ENCODE results near the gene RYR3. TPM values are rescaled to one million over a fixed set of nuclear protein-coding genes. Genes with fewer than 3 reads are reported as not detected.

Gene RYR3
- total RNA-seq, 1 experiment from 2014 or later = not detected

DNA sequence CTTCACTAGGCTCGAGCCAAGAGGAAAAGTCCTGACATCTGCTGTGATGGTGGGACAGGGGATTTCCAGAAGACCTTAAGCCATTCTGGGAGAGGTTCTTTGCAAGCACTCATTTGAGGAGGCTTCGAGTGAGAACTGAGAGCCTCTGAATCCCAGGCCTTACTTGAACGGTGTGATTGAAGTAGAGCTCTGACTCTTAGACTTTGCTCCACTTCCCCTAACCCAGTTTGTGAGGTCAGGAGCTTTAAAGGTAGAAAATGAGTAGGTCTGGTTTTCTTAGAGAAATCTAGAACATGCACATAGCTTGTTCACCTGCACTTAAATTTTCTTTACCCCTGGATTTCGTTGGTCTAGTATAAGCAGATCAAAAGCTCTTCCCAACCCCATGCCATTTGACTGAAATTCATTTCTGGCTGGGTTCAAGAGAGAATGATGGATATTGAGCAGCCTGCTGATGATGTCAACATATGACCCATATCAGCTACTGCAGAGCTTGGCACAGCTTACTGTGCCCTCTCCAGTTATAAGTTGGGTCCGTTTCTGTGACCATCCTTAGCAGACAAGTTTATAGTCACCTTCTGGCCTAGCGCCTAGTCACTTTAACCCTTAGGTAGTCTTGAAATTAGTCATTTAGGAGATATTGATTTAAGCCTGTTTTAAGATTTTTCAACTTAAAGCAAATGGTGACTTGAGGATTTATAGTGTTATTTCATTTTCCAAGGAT, 428.3 kb downstream of the RYR3 start:
- H3K4me3 ChIP-seq (ENCODE audit: low read depth, low read length, poor library complexity, severe bottlenecking) = no peak overlapping the region
- no peaks in the 10 kb centered on the region for H3K4me1 ChIP-seq (ENCODE audit: insufficient read depth, low read length, poor library complexity, severe bottlenecking)
- ChIA-PET CTCF (interaction anchor here (0.6 to 2.2 kb wide), 2 partner anchors 446 to 496 kb away, joined by 4 to 7 read pairs; no protein-coding TSS in a partner anchor), POLR2A (ENCODE audit: low non-redundant PET) (no interaction called here)
- H3K36me3 ChIP-seq (ENCODE audit: insufficient read depth, low read length, poor library complexity, severe bottlenecking) = no peaks in the 10 kb centered on the region
- BruUV-seq (replicated peaks) = no TSS peak
- DNase-seq (ENCODE audit: low spot score) = no peak
- intact Hi-C loops (cut with micrococcal nuclease; ENCODE audit: unreplicated experiment) = loop anchor here (10.0 kb wide), 1 partner anchor 674 kb away; no protein-coding TSS in a partner anchor
- no peaks in the 10 kb centered on the region for H3K27me3 ChIP-seq (replicated peaks; ENCODE audit: insufficient read depth, low read depth, low read length, poor library complexity)
- no peaks in the 10 kb centered on the region for H3K9me3 ChIP-seq (ENCODE audit: low read depth, low read length, poor library complexity, severe bottlenecking)
- H3K27ac ChIP-seq (ENCODE audit: low read depth, low read length, poor library complexity, severe bottlenecking) = no peak overlapping the region
- TF ChIP-seq, protein P1, sequence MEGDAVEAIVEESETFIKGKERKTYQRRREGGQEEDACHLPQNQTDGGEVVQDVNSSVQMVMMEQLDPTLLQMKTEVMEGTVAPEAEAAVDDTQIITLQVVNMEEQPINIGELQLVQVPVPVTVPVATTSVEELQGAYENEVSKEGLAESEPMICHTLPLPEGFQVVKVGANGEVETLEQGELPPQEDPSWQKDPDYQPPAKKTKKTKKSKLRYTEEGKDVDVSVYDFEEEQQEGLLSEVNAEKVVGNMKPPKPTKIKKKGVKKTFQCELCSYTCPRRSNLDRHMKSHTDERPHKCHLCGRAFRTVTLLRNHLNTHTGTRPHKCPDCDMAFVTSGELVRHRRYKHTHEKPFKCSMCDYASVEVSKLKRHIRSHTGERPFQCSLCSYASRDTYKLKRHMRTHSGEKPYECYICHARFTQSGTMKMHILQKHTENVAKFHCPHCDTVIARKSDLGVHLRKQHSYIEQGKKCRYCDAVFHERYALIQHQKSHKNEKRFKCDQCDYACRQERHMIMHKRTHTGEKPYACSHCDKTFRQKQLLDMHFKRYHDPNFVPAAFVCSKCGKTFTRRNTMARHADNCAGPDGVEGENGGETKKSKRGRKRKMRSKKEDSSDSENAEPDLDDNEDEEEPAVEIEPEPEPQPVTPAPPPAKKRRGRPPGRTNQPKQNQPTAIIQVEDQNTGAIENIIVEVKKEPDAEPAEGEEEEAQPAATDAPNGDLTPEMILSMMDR (conservative IDR thresholded peaks at IDR 0.05; ENCODE audit: low read depth, low read length) = no peak
- TF ChIP-seq EZH2 (IDR thresholded peaks at IDR 0.05; ENCODE audit: borderline replicate concordance, low read depth, low read length, poor library complexity, severe bottlenecking) = no peak

DNA sequence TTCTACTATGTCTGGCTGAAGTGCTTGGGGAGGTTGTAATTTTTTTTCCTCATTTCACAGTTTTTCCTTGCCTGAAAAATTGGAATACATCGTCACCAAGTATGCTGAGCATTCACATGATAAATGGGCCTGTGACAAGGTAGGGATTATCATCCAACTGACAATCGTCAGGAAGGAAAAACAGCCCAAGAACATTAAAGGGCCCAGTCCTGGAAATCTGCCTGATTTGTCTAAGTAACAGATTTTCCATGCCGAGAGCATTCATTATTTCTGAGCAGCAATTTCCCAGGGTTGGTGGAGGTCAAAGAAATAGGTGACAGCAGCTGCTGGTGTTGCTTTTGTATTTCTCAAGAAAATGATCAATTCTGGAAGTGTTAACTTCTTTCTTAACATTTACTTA, 431.5 kb downstream of the RYR3 start:
- no TSS peak for BruUV-seq (replicated peaks)
- no peak for DNase-seq (ENCODE audit: low spot score)
- H3K36me3 ChIP-seq (ENCODE audit: insufficient read depth, low read length, poor library complexity, severe bottlenecking) = no peaks in the 10 kb centered on the region
- H3K27ac ChIP-seq (ENCODE audit: low read depth, low read length, poor library complexity, severe bottlenecking) = no peak overlapping the region
- intact Hi-C loops (cut with micrococcal nuclease; ENCODE audit: unreplicated experiment) = no loop called here
- H3K4me3 ChIP-seq (ENCODE audit: low read depth, low read length, poor library complexity, severe bottlenecking) = no peak overlapping the region
- ChIA-PET CTCF (no interaction called here), POLR2A (ENCODE audit: low non-redundant PET) (no interaction called here)
- H3K27me3 ChIP-seq (replicated peaks; ENCODE audit: insufficient read depth, low read depth, low read length, poor library complexity) = no peaks in the 10 kb centered on the region
- TF ChIP-seq, protein P1 (conservative IDR thresholded peaks at IDR 0.05; ENCODE audit: low read depth, low read length) = no peak
- TF ChIP-seq EZH2 (IDR thresholded peaks at IDR 0.05; ENCODE audit: borderline replicate concordance, low read depth, low read length, poor library complexity, severe bottlenecking) = no peak
- H3K9me3 ChIP-seq (ENCODE audit: low read depth, low read length, poor library complexity, severe bottlenecking) = no peaks in the 10 kb centered on the region
- no peaks in the 10 kb centered on the region for H3K4me1 ChIP-seq (ENCODE audit: insufficient read depth, low read length, poor library complexity, severe bottlenecking)

DNA sequence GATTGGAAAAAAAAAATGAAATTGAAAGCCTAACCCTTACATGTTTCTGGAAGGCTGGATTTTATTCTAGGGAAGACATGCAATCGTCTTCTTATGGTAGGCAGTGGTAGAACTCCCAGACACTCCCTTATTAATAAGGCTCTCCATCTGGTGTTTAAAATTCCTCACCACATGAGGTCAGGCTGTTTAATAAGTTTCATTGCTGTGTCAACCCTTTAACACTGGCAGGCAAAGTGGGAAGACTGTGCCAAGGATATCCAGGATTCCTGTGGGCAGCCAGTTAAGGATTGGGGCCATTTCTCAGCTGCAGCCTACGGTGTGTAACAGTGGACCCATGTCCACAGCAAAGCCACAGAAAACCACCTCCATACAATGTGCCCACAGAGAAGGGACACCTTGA, 432.0 kb downstream of the RYR3 start:
- Histone ChIP-seq H3K4me3 (ENCODE audit: low read depth, low read length, poor library complexity, severe bottlenecking) (no peak overlapping the region), H3K4me1 (ENCODE audit: insufficient read depth, low read length, poor library complexity, severe bottlenecking) (no peaks in the 10 kb centered on the region), H3K27ac (ENCODE audit: low read depth, low read length, poor library complexity, severe bottlenecking) (no peak overlapping the region), H3K36me3 (ENCODE audit: insufficient read depth, low read length, poor library complexity, severe bottlenecking) (no peaks in the 10 kb centered on the region), H3K9me3 (ENCODE audit: low read depth, low read length, poor library complexity, severe bottlenecking) (no peaks in the 10 kb centered on the region), H3K27me3 (replicated peaks; ENCODE audit: insufficient read depth, low read depth, low read length, poor library complexity) (no peaks in the 10 kb centered on the region)
- ChIA-PET POLR2A (ENCODE audit: low non-redundant PET) (no interaction called here), CTCF (no interaction called here)
- DNase-seq (ENCODE audit: low spot score) = no peak
- TF ChIP-seq, protein P1 (conservative IDR thresholded peaks at IDR 0.05; ENCODE audit: low read depth, low read length) = no peak
- no peak for TF ChIP-seq EZH2 (IDR thresholded peaks at IDR 0.05; ENCODE audit: borderline replicate concordance, low read depth, low read length, poor library complexity, severe bottlenecking)
- intact Hi-C loops (cut with micrococcal nuclease; ENCODE audit: unreplicated experiment) = no loop called here
- no TSS peak for BruUV-seq (replicated peaks)

All from A673 (cell line).